GM10248 (cell line): ENCODE results near the gene DEGS2.
A peak's percentile ranks its signal among the peaks of the same experiment; 100 is the strongest.

ENCODE experiments used
- CTCF ChIA-PET: fragments of 300-600 bp; sonication (Branson Sonifier 250); formaldehyde crosslinking; extraction: SDS; loops from one replicate; lab custom pipeline; 2021; ENCODE audit warnings: antibody characterized with exemption; lab: Yijun Ruan, JAX
- POLR2A ChIA-PET: fragments of 350-650 bp; sonication (Branson Sonifier 250); formaldehyde crosslinking; extraction: SDS; loops from one replicate; lab custom pipeline; 2020; ENCODE audit warnings: antibody characterized with exemption; lab: Yijun Ruan, JAX
- DNase-seq: peaks from one replicate; pipeline ENCODE4 v3.0.0; 2012; ENCODE audit errors: extremely low spot score
- TF ChIP-seq, protein P1 (sequence below): IDR thresholded peaks from 2 replicates; pipeline ENCODE4 v1.5.1; 2012; ENCODE audit warnings: mild to moderate bottlenecking, low read depth; ENCODE audit errors: extremely low read depth, missing control alignments, control extremely low read depth

Gene DEGS2

DNA sequence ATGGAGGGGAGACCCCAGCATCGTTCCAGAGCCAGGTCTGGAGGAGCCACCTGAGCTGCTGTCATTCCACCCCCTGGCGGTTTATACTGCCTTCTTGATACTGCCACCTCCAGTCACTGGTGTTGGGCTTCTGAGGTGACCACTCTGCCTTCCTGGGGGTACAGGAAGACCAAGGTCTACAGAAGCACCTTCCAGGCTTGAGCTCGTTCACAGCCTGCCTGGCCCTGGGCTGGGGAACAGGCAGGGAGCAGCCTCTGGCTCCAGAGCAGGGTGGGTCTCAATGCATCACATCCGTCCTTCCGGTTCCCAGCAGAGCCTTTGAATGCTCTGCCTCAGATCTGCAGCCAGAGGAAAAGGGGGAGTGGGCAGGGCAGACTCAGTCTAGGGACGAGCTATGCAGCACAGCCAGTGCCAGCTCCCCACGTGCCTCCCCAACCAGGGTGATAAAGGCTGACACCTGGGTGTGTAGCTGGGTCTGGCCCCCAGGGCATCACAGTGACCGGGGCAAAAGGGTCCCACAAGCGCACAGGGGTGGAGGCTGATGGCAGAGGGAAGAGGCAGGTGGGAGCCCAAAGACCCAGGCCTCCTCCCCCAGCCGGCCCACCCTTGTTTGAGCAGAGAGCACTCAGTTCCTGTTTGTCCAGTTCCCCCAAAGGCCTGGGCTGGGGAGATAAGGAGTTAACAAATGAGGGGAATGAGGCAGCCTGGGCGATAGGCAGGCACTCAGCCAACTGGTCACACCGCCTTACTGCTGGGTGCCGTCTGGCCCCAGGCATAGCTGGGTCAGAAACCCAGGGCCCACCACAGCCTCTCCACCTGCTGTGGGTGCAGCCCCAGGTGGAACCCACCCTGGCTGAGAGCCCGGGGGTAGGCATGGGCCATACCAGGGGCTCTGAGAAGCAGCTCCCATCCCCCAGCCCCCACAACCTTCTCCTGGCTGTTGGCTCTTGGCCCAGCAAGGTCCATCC is 17.1 kb downstream of the DEGS2 start:
- CTCF ChIA-PET, result interaction anchor here (1.0 to 2.1 kb wide), 7 partner anchors 9 to 50 kb away, joined by 3 to 9 read pairs (median 4); no protein-coding TSS in a partner anchor
- POLR2A ChIA-PET, result no interaction called here
- no peak for DNase-seq
- TF ChIP-seq, protein P1, sequence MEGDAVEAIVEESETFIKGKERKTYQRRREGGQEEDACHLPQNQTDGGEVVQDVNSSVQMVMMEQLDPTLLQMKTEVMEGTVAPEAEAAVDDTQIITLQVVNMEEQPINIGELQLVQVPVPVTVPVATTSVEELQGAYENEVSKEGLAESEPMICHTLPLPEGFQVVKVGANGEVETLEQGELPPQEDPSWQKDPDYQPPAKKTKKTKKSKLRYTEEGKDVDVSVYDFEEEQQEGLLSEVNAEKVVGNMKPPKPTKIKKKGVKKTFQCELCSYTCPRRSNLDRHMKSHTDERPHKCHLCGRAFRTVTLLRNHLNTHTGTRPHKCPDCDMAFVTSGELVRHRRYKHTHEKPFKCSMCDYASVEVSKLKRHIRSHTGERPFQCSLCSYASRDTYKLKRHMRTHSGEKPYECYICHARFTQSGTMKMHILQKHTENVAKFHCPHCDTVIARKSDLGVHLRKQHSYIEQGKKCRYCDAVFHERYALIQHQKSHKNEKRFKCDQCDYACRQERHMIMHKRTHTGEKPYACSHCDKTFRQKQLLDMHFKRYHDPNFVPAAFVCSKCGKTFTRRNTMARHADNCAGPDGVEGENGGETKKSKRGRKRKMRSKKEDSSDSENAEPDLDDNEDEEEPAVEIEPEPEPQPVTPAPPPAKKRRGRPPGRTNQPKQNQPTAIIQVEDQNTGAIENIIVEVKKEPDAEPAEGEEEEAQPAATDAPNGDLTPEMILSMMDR, result no peak

DNA sequence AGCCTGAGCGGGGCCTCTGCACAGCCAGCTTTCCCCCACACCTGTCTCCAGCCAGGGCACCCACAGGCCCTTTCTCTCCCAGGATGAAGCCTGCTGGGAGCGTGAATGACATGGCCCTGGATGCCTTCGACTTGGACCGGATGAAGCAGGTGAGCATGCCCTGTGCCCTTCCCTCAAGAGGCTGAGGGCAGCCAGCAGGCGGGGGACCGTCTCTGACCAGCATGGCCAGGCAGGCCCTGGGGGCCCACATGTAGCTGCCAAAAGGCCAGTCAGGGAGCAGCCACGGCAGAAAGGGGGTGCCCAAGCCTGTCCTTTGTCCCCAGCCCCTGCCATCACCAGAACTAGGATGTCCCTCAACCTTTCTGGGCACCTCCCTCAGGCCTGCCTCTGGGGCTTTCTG is 18.3 kb downstream of the DEGS2 start:
- ChIA-PET CTCF (interaction anchor here (0.8 to 2.1 kb wide), 6 partner anchors 8 to 176 kb away, joined by 3 to 8 read pairs (median 4); no protein-coding TSS in a partner anchor), POLR2A (no interaction called here)
- DNase-seq, result no peak
- TF ChIP-seq, protein P1, result no peak

- CTCF ChIA-PET, result interaction anchor here (0.8 to 2.6 kb wide), 6 partner anchors 9 to 175 kb away, joined by 3 to 7 read pairs (median 4); no protein-coding TSS in a partner anchor
- no peak for DNase-seq
- POLR2A ChIA-PET, result no interaction called here
- TF ChIP-seq, protein P1, result no peak
Measured at GRCh38 chr14:100140452-100141078, 18.9 kb downstream of the DEGS2 start.

DNA sequence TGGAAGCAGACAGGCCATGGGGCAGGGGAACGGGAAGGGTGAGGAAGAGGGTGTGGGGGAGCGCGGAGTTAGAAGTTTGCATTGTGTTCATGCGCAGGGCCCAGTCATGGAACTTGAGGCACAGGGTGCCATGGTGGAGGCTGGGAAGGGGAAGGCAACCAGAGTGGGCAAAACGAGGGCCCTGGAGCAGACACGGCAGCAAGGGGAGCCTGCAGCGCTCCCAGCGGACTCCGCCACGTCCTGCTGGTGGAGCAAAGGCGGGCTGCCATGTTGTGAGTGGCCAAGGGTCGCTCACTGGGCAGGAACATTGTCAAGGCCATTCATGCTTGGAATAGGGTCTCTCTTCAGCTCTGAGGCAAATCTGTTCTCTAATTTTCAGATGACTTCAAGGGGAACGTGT is 20.5 kb downstream of the DEGS2 start:
- ChIA-PET CTCF (interaction anchor here (0.8 to 2.9 kb wide), 6 partner anchors 8 to 192 kb away, joined by 3 to 10 read pairs (median 4); no protein-coding TSS in a partner anchor), POLR2A (no interaction called here)
- no peak for DNase-seq
- TF ChIP-seq, protein P1, result no peak

DNA sequence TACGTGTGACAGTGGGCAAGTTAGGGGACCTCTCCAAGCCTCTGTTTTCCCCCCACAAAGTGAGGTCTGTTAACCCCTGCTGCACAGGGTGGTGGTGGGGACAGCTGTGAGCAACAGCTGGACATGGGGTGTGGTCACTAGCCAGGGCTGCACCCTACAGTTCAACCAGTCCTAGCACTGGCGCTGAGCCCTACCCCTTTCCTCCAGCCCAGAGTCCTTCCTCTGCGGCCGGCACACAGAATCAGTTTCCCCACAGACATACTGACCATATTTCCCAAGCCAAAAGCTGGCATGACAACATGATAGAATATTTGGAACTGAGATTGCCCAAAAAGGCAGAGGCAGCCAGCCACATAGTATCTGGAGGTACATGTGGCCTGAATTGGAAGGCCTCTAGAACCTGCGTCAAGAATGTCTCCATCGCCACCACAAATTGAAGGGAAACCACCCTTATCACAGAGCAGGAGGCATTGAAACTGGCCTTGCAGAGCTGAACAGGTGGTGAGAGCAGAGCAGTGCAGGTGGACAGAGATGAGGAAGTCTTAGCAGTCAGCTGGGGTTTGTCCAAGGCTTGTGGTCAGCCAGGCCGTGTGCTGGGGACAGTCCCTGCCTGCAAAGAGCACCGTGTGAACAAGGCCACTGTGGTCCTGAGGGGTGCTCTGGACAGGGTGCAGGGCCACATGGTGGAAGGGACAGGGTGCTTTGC is 21.2 kb downstream of the DEGS2 start:
- TF ChIP-seq, protein P1, result no peak
- ChIA-PET CTCF (interaction anchor here (0.8 to 2.9 kb wide), 5 partner anchors 10 to 55 kb away, joined by 3 to 10 read pairs (median 7); no protein-coding TSS in a partner anchor), POLR2A (no interaction called here)
- peak; percentile 56 for DNase-seq
